Endothelial cell of umbilical vein (primary cell): ENCODE results near the gene STAB2.

ENCODE experiments used
- EZH2 ChIP-seq: IDR thresholded peaks from 2 replicates; pipeline ENCODE4 v1.6.1; 2012; ENCODE audit warnings: borderline replicate concordance, low read depth, mild to moderate bottlenecking, moderate library complexity, low read length, inconsistent platforms; ENCODE audit not compliant: severe bottlenecking
- JUN ChIP-seq: IDR thresholded peaks from 2 replicates; pipeline ENCODE4 v1.6.1; 2011; ENCODE audit warnings: borderline replicate concordance, low read depth; ENCODE audit not compliant: insufficient read length, insufficient read depth
- POLR2A ChIP-seq: IDR thresholded peaks from 2 replicates; pipeline ENCODE4 v1.6.1; 2012; ENCODE audit warnings: low read depth, mild to moderate bottlenecking, control low read depth, low read length
- TF ChIP-seq, protein P1 (sequence below), 2 donors: IDR thresholded peaks; 1 replicate in 1 of 2; 2 replicates in 1 of 2; pipeline ENCODE4 v1.5.1; 2011; ENCODE audit warnings: low read length in 2 of 2, mild to moderate bottlenecking in 2 of 2, moderate library complexity in 2 of 2, control low read depth in 1 of 2, inconsistent platforms in 1 of 2, low read depth in 1 of 2; ENCODE audit not compliant: insufficient read depth in 1 of 2; ENCODE audit errors: extremely low read depth in 1 of 2

- TF ChIP-seq, protein P1, sequence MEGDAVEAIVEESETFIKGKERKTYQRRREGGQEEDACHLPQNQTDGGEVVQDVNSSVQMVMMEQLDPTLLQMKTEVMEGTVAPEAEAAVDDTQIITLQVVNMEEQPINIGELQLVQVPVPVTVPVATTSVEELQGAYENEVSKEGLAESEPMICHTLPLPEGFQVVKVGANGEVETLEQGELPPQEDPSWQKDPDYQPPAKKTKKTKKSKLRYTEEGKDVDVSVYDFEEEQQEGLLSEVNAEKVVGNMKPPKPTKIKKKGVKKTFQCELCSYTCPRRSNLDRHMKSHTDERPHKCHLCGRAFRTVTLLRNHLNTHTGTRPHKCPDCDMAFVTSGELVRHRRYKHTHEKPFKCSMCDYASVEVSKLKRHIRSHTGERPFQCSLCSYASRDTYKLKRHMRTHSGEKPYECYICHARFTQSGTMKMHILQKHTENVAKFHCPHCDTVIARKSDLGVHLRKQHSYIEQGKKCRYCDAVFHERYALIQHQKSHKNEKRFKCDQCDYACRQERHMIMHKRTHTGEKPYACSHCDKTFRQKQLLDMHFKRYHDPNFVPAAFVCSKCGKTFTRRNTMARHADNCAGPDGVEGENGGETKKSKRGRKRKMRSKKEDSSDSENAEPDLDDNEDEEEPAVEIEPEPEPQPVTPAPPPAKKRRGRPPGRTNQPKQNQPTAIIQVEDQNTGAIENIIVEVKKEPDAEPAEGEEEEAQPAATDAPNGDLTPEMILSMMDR (IDR thresholded peaks at IDR 0.05; ENCODE audit: extremely low read depth in 1 of 2, insufficient read depth in 1 of 2, low read depth in 1 of 2, low read length in 2 of 2): no peak
- TF ChIP-seq POLR2A (no peak), EZH2 (no peak), JUN (no peak)
Observed at GRCh38 chr12:103807561-103808238, 220.6 kb downstream of the STAB2 start.
